GM12892 (cell line): Measurements from ENCODE around the gene CD36.

Experiments
- DNase-seq: peaks from one replicate; pipeline ENCODE4 v3.0.0; 2011; ENCODE audit not compliant: insufficient read length
- FAIRE-seq: peaks from 2 replicates; lab custom pipeline; 2011; peaks lifted over from hg19 to GRCh38; lab: Jason Lieb, UNC
- POLR2A ChIP-seq: IDR thresholded peaks from 2 replicates; pipeline ENCODE4 v1.6.1; 2011; ENCODE audit warnings: low read depth, low read length, control low read depth
- POLR2AphosphoS5 ChIP-seq: IDR thresholded peaks from 2 replicates; pipeline ENCODE4 v1.6.1; 2011; ENCODE audit warnings: low read depth, low read length, control low read depth
- TAF1 ChIP-seq: IDR thresholded peaks from 2 replicates; pipeline ENCODE4 v1.6.1; 2011; ENCODE audit warnings: low read depth, mild to moderate bottlenecking, control low read depth, low read length, borderline replicate concordance

CD36 gene

DNA sequence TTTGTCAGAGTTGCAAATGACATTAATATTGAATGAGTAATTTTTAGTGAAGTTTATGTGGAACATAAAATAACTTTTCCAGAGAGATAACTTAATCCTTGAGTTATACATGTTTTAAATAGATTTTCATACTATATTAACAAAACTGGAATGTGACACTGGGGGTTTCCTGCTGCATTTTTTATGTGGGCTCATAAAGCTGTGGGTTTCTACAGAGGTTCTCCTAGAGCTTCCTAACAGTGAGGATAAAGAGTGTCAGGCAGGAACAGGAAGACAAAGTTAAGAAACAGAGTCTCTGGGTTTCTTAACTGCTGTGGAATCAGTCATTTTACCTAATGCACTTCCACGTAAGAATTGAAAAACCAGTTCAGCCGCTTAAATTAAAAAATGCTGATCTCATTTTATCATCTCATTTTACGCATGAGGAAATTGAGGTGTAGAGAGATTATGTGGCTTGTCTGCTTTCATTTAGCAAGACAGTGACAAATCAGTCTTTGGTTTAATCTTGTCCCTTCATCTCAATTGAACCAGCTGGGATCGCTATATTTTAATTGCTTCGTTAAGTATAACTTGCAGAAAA, 5.0 kb downstream of the CD36 start:
- TF ChIP-seq TAF1 (no peak), POLR2AphosphoS5 (no peak), POLR2A (no peak)
- no peak for DNase-seq
- no peak for FAIRE-seq

DNA sequence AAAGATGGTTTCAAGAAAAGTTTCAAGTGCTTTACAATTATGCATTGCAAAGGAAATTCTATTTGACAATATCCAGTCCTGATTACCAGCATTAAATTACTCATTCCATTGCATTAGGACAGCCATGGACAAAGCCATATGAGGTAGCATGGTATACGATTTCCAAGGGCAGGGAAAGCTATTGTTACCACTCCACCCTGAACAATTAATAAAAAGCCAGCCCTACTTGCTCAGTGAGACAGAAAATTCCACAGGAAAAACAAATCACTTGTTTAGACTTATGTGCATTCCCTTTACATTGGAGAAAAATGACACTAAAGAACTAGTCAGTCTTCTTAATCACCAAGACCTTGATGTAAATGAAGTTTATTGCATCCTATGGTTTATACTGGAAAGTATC, 5.6 kb downstream of the CD36 start:
- TF ChIP-seq TAF1 (no peak), POLR2A (no peak), POLR2AphosphoS5 (no peak)
- DNase-seq = no peak
- FAIRE-seq = no peak

- no peak for FAIRE-seq
- no peak for DNase-seq
- no peak for TF ChIP-seq TAF1
- TF ChIP-seq POLR2A = no peak
- TF ChIP-seq POLR2AphosphoS5 = no peak
These were observed 7.8 kb downstream of the CD36 start for GRCh38 chr7:80646083-80646865.

GRCh38 chr7:80647436-80647835, 9.0 kb downstream of the CD36 start:
- DNase-seq (no peak), FAIRE-seq (no peak)
- TF ChIP-seq TAF1 = no peak

DNA sequence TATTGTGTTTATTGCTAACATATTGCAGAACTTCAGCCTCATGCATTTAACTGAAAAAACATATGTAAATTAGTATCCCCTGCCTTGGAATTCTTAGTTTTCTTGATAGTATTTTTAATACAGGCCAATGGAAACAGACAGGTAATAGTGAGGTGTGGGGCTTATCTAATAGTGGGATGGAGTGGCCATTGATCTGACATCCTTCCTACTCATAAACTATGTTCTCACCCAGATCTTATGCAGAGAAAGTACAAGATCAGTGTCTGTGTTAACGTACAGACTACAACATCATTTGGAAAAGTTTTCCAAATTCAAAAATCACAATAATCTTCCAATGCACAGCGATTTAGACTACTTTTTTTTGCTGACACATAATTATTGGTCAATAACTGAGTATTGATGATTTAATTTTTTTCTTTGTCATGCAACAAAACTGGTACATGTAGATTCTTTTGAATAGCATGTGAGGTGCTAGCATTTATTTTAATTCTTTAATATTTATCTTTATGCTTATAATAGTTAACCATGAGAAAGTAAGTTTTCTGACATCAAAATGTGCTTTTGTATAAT, 9.7 kb downstream of the CD36 start:
- DNase-seq = no peak
- no peak for TF ChIP-seq TAF1
- TF ChIP-seq POLR2A = no peak

GRCh38 chr7:80649011-80649410, 10.6 kb downstream of the CD36 start:
- TF ChIP-seq POLR2A (no peak), POLR2AphosphoS5 (no peak), TAF1 (no peak)
- DNase-seq = no peak
- FAIRE-seq = no peak

More for the DNA sequence above, 9.7 kb downstream of the CD36 start:
- FAIRE-seq = no peak

GRCh38 chr7:80650030-80650429, 11.6 kb downstream of the CD36 start:
- TF ChIP-seq TAF1 = no peak
- no peak for TF ChIP-seq POLR2A
- TF ChIP-seq POLR2AphosphoS5 = no peak
- FAIRE-seq (no peak), DNase-seq (no peak)

DNA sequence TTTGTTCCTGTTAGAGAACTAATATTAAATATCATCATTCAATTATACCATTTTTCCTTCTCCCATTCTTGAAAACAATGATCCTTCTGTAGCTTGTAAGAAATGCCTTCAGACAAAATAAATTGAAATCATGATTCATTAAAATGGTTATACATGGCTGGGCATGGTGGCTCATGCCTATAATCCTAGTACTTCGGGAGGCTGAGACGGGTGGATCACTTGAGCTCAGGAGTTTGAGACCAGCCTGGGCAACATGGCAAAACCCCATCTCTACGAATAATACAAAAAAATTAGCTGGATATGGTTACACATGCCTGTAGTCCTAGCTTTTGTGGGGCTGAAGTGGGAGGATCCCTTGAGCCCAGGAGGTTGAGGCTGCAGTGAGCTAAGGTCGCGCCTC, 13.0 kb downstream of the CD36 start:
- no peak for TF ChIP-seq POLR2AphosphoS5
- TF ChIP-seq POLR2A = no peak
- no peak for TF ChIP-seq TAF1
- DNase-seq = no peak
- no peak for FAIRE-seq

- no peak for DNase-seq
- no peak for FAIRE-seq
- TF ChIP-seq POLR2AphosphoS5 (no peak), TAF1 (no peak), POLR2A (no peak)
These were observed 14.8 kb downstream of the CD36 start for GRCh38 chr7:80653244-80653643.

DNA sequence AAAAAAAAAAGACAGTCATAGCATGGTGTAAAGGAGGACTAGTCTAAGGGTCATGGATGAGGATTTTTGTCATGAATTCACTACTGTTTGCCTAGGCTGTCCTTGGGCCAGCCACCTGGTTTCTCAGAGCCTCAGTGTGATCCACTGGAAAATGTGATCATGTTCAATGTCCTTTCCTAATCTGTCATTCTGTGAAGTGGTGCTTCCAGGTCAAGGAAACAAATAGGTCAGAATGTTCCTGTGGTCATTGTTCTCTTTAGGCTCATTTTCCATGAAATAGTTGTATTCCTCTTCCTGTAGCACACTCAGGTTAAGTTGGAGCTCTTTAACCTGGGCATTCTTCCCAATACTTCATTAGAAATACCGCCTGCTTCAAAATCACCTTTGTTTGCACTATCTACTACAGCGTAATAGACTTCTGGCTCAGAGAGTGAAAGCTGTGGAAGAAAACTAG, 16.5 kb downstream of the CD36 start:
- FAIRE-seq = no peak
- DNase-seq = no peak

DNA sequence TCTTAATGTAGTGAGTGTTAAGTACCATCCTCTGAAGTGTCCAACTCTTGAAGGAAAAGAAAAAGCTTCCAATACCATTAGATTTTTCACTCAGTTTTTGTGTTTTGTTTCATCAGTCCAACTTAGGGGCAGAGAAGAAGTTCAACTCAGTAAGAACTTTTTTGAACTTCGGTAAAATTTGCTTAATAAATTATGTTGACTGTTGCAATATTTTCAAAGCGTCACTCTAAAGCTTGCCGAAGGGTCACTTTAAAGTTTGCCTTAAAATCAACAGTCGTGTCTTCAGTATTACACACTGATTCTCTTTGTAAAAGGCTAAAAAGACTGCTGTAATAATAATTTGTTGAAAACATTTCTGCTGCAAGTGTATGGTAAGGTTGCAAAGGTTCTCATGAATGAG, 17.6 kb downstream of the CD36 start:
- no peak for FAIRE-seq
- DNase-seq = no peak
- no peak for TF ChIP-seq POLR2A
- no peak for TF ChIP-seq TAF1
- TF ChIP-seq POLR2AphosphoS5 = no peak

More for the DNA sequence above, 16.5 kb downstream of the CD36 start:
- TF ChIP-seq TAF1 (no peak), POLR2A (no peak), POLR2AphosphoS5 (no peak)

- DNase-seq = no peak
- TF ChIP-seq POLR2AphosphoS5 (no peak), TAF1 (no peak), POLR2A (no peak)
- no peak for FAIRE-seq
These were observed 20.9 kb downstream of the CD36 start for GRCh38 chr7:80659120-80660055.
